Central memory CD8-positive, alpha-beta T cell (primary cell): ENCODE results near the gene LYPLA2.
"Not testable (repeated sequence)": the region's sequence is repeated elsewhere in the genome, so short reads cannot be mapped to it uniquely, and the experiment has no call there.

Experiments used
- ATAC-seq: fragments of 150-1000 bp; cut with Tn5 transposase; replicated peaks from 2 replicates; pipeline ENCODE4 v1.10.0; 2022; ENCODE audit warnings: mild to moderate bottlenecking, moderate FRiP score, moderate number of reproducible peaks; ENCODE audit not compliant: poor library complexity, severe bottlenecking; ENCODE audit errors: extremely low read depth
- DNase-seq, 2 donors: peaks; one replicate each; pipeline ENCODE4 v3.0.0; 2021; ENCODE audit warnings: low spot score in 2 of 2
- H3K27ac Mint-ChIP-seq: one replicate; pipeline ENCODE4 v1.8.0; 2022; ENCODE audit warnings: low read depth, mild to moderate bottlenecking, moderate library complexity, mixed read lengths
- H3K27me3 Mint-ChIP-seq: one replicate; pipeline ENCODE4 v1.8.0; 2022; ENCODE audit warnings: mixed read lengths
- H3K36me3 Mint-ChIP-seq: one replicate; pipeline ENCODE4 v1.8.0; 2022; ENCODE audit warnings: mild to moderate bottlenecking, moderate library complexity, mixed read lengths; ENCODE audit not compliant: insufficient read depth
- H3K4me1 Mint-ChIP-seq: one replicate; pipeline ENCODE4 v1.8.0; 2022; ENCODE audit warnings: mixed read lengths
- H3K4me3 Mint-ChIP-seq: one replicate; pipeline ENCODE4 v1.8.0; 2022; ENCODE audit warnings: mild to moderate bottlenecking, moderate library complexity, mixed read lengths
- H3K9me3 Mint-ChIP-seq: one replicate; pipeline ENCODE4 v1.8.0; 2022; ENCODE audit warnings: mixed read lengths

Gene LYPLA2

GRCh38 chr1:23763041-23763577 is 27.8 kb upstream of the LYPLA2 start:
- no peak for DNase-seq
- H3K27me3 Mint-ChIP-seq = no peaks in the 10 kb centered on the region
- H3K27ac Mint-ChIP-seq = no peak overlapping the region
- no peak for ATAC-seq
- peaks cover 46% of the 10 kb centered on the region for H3K36me3 Mint-ChIP-seq
- no peak overlapping the region for H3K4me3 Mint-ChIP-seq
- no peaks in the 10 kb centered on the region for H3K9me3 Mint-ChIP-seq
- H3K4me1 Mint-ChIP-seq = peaks cover 5% of the 10 kb centered on the region

- no peaks in the 10 kb centered on the region for H3K9me3 Mint-ChIP-seq
- no peak for DNase-seq
- H3K4me1 Mint-ChIP-seq = no peaks in the 10 kb centered on the region
- H3K27me3 Mint-ChIP-seq = no peaks in the 10 kb centered on the region
- peaks cover 10% of the 10 kb centered on the region for H3K36me3 Mint-ChIP-seq
- H3K27ac Mint-ChIP-seq = no peak overlapping the region
- ATAC-seq = no peak
- no peak overlapping the region for H3K4me3 Mint-ChIP-seq
Measured at GRCh38 chr1:23768733-23769132, 22.2 kb upstream of the LYPLA2 start.

GRCh38 chr1:23772049-23772853 is 18.7 kb upstream of the LYPLA2 start:
- peak; percentile 82 for ATAC-seq

GRCh38 chr1:23772854-23773242 is 18.1 kb upstream of the LYPLA2 start:
- H3K4me3 Mint-ChIP-seq = no peak overlapping the region
- H3K27ac Mint-ChIP-seq = no peak overlapping the region
- no peaks in the 10 kb centered on the region for H3K9me3 Mint-ChIP-seq
- H3K36me3 Mint-ChIP-seq = peaks cover 3% of the 10 kb centered on the region
- ATAC-seq (no peak), DNase-seq (no peak)
- no peaks in the 10 kb centered on the region for H3K27me3 Mint-ChIP-seq
- peaks cover 1% of the 10 kb centered on the region for H3K4me1 Mint-ChIP-seq

More at GRCh38 chr1:23772049-23772853, 18.7 kb upstream of the LYPLA2 start:
- Mint-ChIP-seq H3K27ac (no peak overlapping the region), H3K36me3 (peaks cover 5% of the 10 kb centered on the region), H3K9me3 (no peaks in the 10 kb centered on the region), H3K27me3 (no peaks in the 10 kb centered on the region), H3K4me1 (no peaks in the 10 kb centered on the region), H3K4me3 (no peak overlapping the region)
- DNase-seq = peak; percentile 72 to 84

GRCh38 chr1:23774174-23774880 is 16.6 kb upstream of the LYPLA2 start:
- H3K27me3 Mint-ChIP-seq = no peaks in the 10 kb centered on the region
- H3K4me1 Mint-ChIP-seq = peaks cover 11% of the 10 kb centered on the region
- no peak overlapping the region for H3K27ac Mint-ChIP-seq
- peaks cover 6% of the 10 kb centered on the region for H3K36me3 Mint-ChIP-seq
- no peak for DNase-seq
- no peaks in the 10 kb centered on the region for H3K9me3 Mint-ChIP-seq
- no peak overlapping the region for H3K4me3 Mint-ChIP-seq
- no peak for ATAC-seq

- Mint-ChIP-seq H3K27ac (no peak overlapping the region), H3K9me3 (no peaks in the 10 kb centered on the region), H3K4me3 (no peak overlapping the region), H3K4me1 (peaks cover 21% of the 10 kb centered on the region), H3K27me3 (no peaks in the 10 kb centered on the region), H3K36me3 (peaks cover 13% of the 10 kb centered on the region)
- ATAC-seq (no peak), DNase-seq (no peak)
Measured at GRCh38 chr1:23776217-23776616, 14.7 kb upstream of the LYPLA2 start.

- Mint-ChIP-seq H3K27ac (peak within 1 kb of the TSS; percentile 82), H3K36me3 (peaks cover 22% of the 10 kb centered on the region), H3K4me3 (peak within 1 kb of the TSS; percentile 88), H3K9me3 (no peaks in the 10 kb centered on the region), H3K4me1 (peaks cover 27% of the 10 kb centered on the region), H3K27me3 (no peaks in the 10 kb centered on the region)
- ATAC-seq (peak; percentile 83), DNase-seq (peak; percentile 60 to 70)
Measured at GRCh38 chr1:23777979-23778814, 12.7 kb upstream of the LYPLA2 start, which contains the start of gene PITHD1. PITHD1 (plus strand) TSS chr1:23778418; CDS start chr1:23778516, 98 bp downstream.

- Mint-ChIP-seq H3K4me1 (peaks cover 27% of the 10 kb centered on the region), H3K36me3 (peaks cover 34% of the 10 kb centered on the region), H3K27ac (no peak overlapping the region)
Measured at GRCh38 chr1:23779826-23780371, 11.0 kb upstream of the LYPLA2 start.

GRCh38 chr1:23783141-23783540 is 7.8 kb upstream of the LYPLA2 start:
- not testable (repeated sequence) for H3K27ac Mint-ChIP-seq, ATAC-seq, DNase-seq, H3K4me3 Mint-ChIP-seq, H3K27me3 Mint-ChIP-seq, H3K9me3 Mint-ChIP-seq
- Mint-ChIP-seq H3K4me1 (peaks cover 23% of the 10 kb centered on the region), H3K36me3 (peaks cover 60% of the 10 kb centered on the region)

More at GRCh38 chr1:23779826-23780371, 11.0 kb upstream of the LYPLA2 start:
- ATAC-seq = no peak
- no peaks in the 10 kb centered on the region for H3K27me3 Mint-ChIP-seq
- H3K4me3 Mint-ChIP-seq = peak overlapping the region; percentile 88
- DNase-seq = no peak
- no peaks in the 10 kb centered on the region for H3K9me3 Mint-ChIP-seq

GRCh38 chr1:23784846-23785245 is 6.1 kb upstream of the LYPLA2 start:
- no peak for DNase-seq

GRCh38 chr1:23787701-23788100 is 3.2 kb upstream of the LYPLA2 start:
- no peaks in the 10 kb centered on the region for H3K27me3 Mint-ChIP-seq
- no peak overlapping the region for H3K27ac Mint-ChIP-seq
- no peak overlapping the region for H3K4me3 Mint-ChIP-seq
- DNase-seq = no peak
- peaks cover 25% of the 10 kb centered on the region for H3K4me1 Mint-ChIP-seq
- H3K36me3 Mint-ChIP-seq = peaks cover 66% of the 10 kb centered on the region
- no peaks in the 10 kb centered on the region for H3K9me3 Mint-ChIP-seq
- ATAC-seq = no peak

More at GRCh38 chr1:23784846-23785245, 6.1 kb upstream of the LYPLA2 start:
- peaks cover 68% of the 10 kb centered on the region for H3K36me3 Mint-ChIP-seq
- H3K4me1 Mint-ChIP-seq = peaks cover 11% of the 10 kb centered on the region
- H3K27me3 Mint-ChIP-seq = no peaks in the 10 kb centered on the region
- no peak for ATAC-seq
- no peaks in the 10 kb centered on the region for H3K9me3 Mint-ChIP-seq
- no peak overlapping the region for H3K4me3 Mint-ChIP-seq
- H3K27ac Mint-ChIP-seq = no peak overlapping the region

GRCh38 chr1:23788695-23789094 is 2.2 kb upstream of the LYPLA2 start:
- ATAC-seq (no peak), DNase-seq (no peak)
- peaks cover 30% of the 10 kb centered on the region for H3K4me1 Mint-ChIP-seq
- no peaks in the 10 kb centered on the region for H3K9me3 Mint-ChIP-seq
- no peaks in the 10 kb centered on the region for H3K27me3 Mint-ChIP-seq
- H3K27ac Mint-ChIP-seq = no peak overlapping the region
- H3K4me3 Mint-ChIP-seq = peak overlapping the region; percentile 50
- peaks cover 71% of the 10 kb centered on the region for H3K36me3 Mint-ChIP-seq
